ENCODE data around the gene THAP9.

- no peak for TF ChIP-seq POLR2A (IDR thresholded peaks at IDR 0.05)
- no peak for TF ChIP-seq CTCF (IDR thresholded peaks at IDR 0.05)
- no peak for TF ChIP-seq EP300 (IDR thresholded peaks at IDR 0.05)
- no peak for TF ChIP-seq POLR2AphosphoS5 (IDR thresholded peaks at IDR 0.05)
Observed at GRCh38 chr4:82898322-82899243, 2.0 kb upstream of the THAP9 start.

All from sigmoid colon (tissue), 4 donors.